ENCODE data around the gene HPCAL1.

HPCAL1 gene

DNA sequence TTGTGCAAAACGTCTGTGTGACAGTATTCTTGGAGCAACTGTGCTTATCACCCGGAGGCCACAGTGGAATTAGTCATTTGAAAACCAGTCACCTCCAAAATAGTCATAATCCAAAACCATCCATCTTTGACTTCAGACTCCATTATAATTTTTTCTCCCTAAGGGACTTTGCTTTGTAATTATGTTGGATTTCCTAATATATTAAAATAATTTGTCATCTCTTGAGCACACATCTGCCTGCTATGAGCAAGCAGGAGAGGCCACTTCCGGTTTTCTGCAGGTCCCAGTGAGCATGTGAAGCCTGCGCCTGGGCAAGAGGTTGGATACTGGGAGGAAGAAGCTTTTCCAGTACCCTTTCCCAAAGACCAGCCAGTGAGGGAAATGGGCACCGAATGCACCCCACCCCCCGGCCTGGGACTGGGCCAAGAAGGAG is 87.7 kb downstream of the HPCAL1 start:
- no peak for DNase-seq (ENCODE audit: low read depth)

GRCh38 chr2:10392100-10392499 is 89.4 kb downstream of the HPCAL1 start:
- no peak for DNase-seq (ENCODE audit: low read depth)

- DNase-seq (ENCODE audit: low read depth) = no peak
Observed at GRCh38 chr2:10392548-10392947, 89.8 kb downstream of the HPCAL1 start.

GRCh38 chr2:10392951-10393639 is 90.4 kb downstream of the HPCAL1 start:
- no peak for DNase-seq (ENCODE audit: low read depth)

GRCh38 chr2:10393640-10393982 is 90.9 kb downstream of the HPCAL1 start:
- no peak for DNase-seq (ENCODE audit: low read depth)

DNA sequence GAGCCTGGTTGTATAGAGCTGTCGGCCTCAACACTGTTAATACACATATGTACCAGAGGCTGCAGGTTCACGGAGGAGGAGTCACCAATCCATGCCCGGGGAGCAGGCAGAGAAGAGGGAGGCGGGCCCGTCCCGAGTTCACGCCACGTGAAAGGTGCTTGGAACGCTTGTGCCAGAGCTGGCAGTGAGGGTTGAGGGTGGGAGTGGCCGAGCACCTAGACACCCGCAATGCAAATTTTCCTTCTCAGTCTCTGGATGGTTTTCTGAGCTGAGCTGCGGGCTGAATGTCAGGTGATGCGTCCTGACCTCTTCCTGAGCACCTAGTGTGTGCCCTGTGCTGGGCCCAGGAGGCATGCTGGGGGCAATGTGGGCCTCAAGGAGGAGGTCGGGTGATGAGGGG is 93.2 kb downstream of the HPCAL1 start:
- no peak for DNase-seq (ENCODE audit: low read depth)

GRCh38 chr2:10396464-10396863 is 93.8 kb downstream of the HPCAL1 start:
- no peak for DNase-seq (ENCODE audit: low read depth)

DNA sequence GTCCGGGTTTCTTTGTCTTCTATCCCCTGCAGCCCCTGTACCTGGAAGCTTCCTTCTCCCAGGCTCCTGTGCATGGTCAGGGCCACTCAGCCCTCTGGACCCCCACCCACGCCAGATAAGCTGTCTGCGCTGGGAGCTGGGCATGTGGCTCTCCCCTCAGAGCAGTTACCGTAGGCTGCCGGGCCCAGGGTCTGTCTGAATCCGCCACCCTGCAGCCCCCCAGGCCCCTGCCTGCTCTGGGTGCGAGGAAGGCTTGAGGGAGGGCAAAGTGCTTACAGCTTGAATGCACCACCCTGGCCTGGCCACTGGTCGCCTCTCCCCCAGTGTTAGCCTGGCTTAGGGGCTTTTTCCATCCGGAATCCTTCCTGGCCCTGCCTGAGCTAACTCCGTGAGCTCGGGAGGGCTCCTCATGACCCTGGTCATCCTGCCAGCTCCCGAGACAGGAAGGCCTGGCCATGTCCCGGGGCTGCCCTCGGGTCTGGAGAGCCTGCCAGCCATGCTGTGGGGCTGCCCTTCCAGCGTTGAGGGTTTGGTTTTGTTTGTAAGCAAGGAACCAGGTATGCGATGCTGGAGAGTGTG is 94.7 kb downstream of the HPCAL1 start:
- DNase-seq (ENCODE audit: low read depth) = no peak

- no peak for DNase-seq (ENCODE audit: low read depth)
Observed at GRCh38 chr2:10397878-10398277, 95.2 kb downstream of the HPCAL1 start.

GRCh38 chr2:10398496-10398895 is 95.8 kb downstream of the HPCAL1 start:
- DNase-seq (ENCODE audit: low read depth) = no peak

- DNase-seq (ENCODE audit: low read depth) = no peak
Observed at GRCh38 chr2:10399358-10399757, 96.7 kb downstream of the HPCAL1 start.

GRCh38 chr2:10400002-10400401 is 97.3 kb downstream of the HPCAL1 start:
- no peak for DNase-seq (ENCODE audit: low read depth)

GRCh38 chr2:10400568-10400977 is 97.9 kb downstream of the HPCAL1 start:
- DNase-seq (ENCODE audit: low read depth) = no peak

DNA sequence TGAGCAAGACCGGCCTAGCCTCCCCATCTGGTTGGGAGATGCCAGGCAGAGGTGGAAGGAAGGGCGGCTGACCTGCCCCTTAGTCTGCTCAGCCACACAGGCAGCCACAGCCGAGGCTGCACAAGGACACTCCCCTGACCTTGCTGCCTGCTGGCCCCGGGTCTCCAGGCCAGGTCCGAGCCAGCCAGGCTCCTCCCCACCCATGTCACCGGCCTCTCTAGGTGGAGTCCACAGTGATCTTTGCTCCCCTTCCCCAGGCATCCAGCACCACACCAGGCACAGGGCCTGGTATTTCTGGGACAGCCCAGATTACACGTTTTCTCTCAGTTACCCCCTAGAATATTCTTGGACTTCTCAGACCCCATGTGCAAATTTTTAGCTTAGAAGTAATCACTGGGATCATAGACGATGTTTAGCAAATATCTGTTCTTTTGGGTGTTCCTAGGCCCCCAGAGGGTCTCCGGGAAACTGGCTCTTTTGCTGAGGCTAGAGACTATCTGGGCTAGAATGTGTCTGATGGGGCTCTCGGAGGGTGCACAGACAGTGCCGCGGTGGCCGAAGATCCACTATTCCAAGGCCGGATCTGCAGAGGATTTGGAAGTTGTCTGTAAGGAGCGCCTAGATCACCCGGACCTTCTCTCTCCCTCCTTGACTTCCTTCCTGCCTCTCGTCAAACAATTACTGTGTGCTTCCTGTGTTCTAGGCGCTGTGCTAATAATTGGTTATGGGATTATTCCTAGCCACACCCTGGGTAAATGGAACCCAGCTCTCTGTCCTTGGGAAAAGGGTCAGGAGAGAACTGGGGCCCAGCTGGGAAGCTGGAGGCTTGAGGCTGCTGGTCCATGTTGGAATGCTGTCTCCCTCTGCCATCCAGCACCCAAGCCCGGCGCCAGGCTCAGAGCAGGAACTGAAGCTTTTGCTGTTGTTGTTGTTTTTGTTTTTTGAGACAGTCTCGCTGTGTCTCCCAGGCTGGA is 98.6 kb downstream of the HPCAL1 start:
- DNase-seq (ENCODE audit: low read depth) = no peak

- no peak for DNase-seq (ENCODE audit: low read depth)
Observed at GRCh38 chr2:10402062-10402585, 99.4 kb downstream of the HPCAL1 start.

DNA sequence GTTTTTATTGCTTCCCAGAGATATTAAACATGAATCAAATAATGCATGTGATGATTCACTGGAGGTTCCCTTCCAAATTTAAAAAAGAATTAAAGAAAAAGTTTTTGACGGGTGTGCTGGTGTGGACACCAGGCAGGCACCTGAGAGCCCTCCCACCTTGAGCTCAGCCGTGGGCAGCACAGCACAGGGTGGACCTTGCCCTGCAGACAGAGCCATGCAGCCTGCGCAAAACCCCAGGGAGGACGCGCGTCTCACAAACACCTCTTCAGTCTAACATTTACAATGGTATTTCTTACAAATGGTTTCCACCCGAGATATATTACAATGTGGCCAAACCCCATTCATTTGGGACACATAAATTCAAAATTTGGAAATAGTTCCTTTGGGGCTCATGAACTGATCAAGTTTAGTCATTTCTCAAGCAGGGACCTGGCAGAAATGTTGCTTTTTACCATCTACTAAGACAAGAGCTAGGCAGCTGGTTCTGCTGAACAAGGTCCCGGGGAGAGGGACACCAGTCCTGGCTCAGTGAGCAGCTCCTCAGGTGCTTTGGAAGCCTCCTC is 100.0 kb downstream of the HPCAL1 start:
- DNase-seq (ENCODE audit: low read depth) = no peak

- DNase-seq (ENCODE audit: low read depth) = no peak
Observed at GRCh38 chr2:10404324-10405143, 101.8 kb downstream of the HPCAL1 start.

DNA sequence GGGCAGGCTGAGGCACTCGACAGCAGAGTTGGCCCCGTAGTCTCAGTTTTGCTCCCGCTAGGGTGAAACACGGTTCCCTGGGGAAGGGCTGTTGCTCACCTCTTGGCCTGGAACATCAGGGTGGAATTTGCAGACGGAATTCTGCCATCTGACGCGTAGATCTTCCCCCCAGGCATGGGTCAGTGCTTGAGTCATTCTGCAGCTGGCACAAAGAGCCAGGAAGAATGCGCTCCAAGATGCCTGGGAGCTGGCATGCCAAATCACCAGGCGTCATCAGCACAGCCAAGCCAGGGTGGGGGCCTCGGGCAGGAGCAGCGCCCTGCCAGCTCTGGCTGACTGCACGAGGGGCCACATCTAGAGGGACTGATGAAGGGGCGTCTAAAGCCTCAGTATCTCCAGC is 102.7 kb downstream of the HPCAL1 start:
- DNase-seq (ENCODE audit: low read depth) = peak; percentile 89

DNA sequence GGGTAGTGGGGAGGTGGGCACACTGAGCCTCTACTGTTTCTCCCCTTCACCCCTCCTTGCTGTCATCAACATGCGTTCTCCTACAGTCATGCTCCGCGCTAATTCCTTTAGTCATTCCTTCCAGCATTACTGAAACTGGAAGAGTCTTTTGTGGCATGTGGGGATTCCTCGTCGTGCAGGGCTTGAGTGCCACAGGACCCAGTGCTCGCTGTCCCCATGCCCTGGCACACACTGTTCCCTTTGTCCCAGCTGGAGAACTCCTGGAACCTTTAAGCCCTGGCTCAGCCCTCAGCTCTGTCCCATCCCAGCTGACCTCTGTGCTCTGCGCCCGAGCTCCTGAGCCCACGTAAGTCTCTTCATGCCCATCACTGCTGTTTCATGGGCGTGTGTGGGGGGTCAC is 103.3 kb downstream of the HPCAL1 start:
- no peak for DNase-seq (ENCODE audit: low read depth)

GRCh38 chr2:10406491-10407188 is 103.9 kb downstream of the HPCAL1 start:
- DNase-seq (ENCODE audit: low read depth) = no peak

DNA sequence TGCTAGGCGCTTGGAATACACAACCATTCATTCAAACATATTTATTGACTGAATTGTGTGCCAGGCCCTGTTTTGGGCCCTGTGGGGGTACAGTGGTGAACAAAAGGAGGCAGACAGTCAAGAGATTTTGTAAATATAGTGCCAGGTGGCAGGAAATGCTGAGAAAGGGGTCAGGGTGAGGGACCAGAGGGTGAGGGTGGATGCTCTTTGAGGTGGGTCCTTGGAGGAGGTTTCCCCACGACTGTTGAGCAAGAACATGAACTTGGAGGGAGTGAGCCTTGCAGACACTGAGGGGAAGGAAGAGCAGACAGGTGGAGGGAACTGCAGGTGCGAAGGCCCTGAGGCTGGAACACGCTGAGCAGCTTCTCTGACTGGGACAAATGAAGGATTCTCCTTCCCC is 104.7 kb downstream of the HPCAL1 start:
- DNase-seq (ENCODE audit: low read depth) = no peak

All from GM04504 (cell line).